HG03342 (cell line): ENCODE measurements around the gene IL1A.

Experiments used
- ATAC-seq: cut with Tn5 transposase; IDR thresholded peaks from one replicate; pipeline ENCODE4 v1.9.1; 2021; ENCODE audit warnings: mild to moderate bottlenecking, moderate library complexity; ENCODE audit not compliant: unreplicated experiment

The IL1A gene

GRCh38 chr2:112764071-112765044 lies 19.9 kb downstream of the IL1A start, which contains the start of gene CKAP2L:
CKAP2L (minus strand) TSS chr2:112764609; CDS start chr2:112764598, 11 bp downstream.
- ATAC-seq = peak; percentile 98

- ATAC-seq = no peak
Measured at GRCh38 chr2:112762276-112762675, 22.0 kb downstream of the IL1A start.

- no peak for ATAC-seq
Measured at GRCh38 chr2:112760149-112760548, 24.1 kb downstream of the IL1A start.

GRCh38 chr2:112758711-112759110 lies 25.6 kb downstream of the IL1A start:
- no peak for ATAC-seq

- ATAC-seq = no peak
Measured at GRCh38 chr2:112757265-112757664, 27.0 kb downstream of the IL1A start.

GRCh38 chr2:112756207-112756606 lies 28.1 kb downstream of the IL1A start:
- no peak for ATAC-seq

- no peak for ATAC-seq
Measured at GRCh38 chr2:112755444-112755843, 28.8 kb downstream of the IL1A start.

- ATAC-seq = no peak
Measured at GRCh38 chr2:112754564-112754963, 29.7 kb downstream of the IL1A start.

- no peak for ATAC-seq
Measured at GRCh38 chr2:112752667-112753066, 31.6 kb downstream of the IL1A start.

GRCh38 chr2:112751451-112752197 lies 32.7 kb downstream of the IL1A start:
- no peak for ATAC-seq

GRCh38 chr2:112750560-112750843 lies 33.8 kb downstream of the IL1A start:
- ATAC-seq = no peak

GRCh38 chr2:112749755-112750559 lies 34.3 kb downstream of the IL1A start:
- ATAC-seq = peak; percentile 81

- no peak for ATAC-seq
Measured at GRCh38 chr2:112740527-112740926, 43.8 kb downstream of the IL1A start.

GRCh38 chr2:112737542-112738232 lies 46.6 kb downstream of the IL1A start:
- no peak for ATAC-seq

GRCh38 chr2:112733871-112734270 lies 50.4 kb downstream of the IL1A start:
- no peak for ATAC-seq

- ATAC-seq = no peak
Measured at GRCh38 chr2:112733456-112733855, 50.8 kb downstream of the IL1A start.

GRCh38 chr2:112731479-112731878 lies 52.8 kb downstream of the IL1A start:
- ATAC-seq = no peak

- ATAC-seq = no peak
Measured at GRCh38 chr2:112730791-112731190, 53.5 kb downstream of the IL1A start.

GRCh38 chr2:112730216-112730615 lies 54.1 kb downstream of the IL1A start:
- no peak for ATAC-seq

GRCh38 chr2:112728378-112729175 lies 55.7 kb downstream of the IL1A start:
- no peak for ATAC-seq
